Caco-2 (cell line): ENCODE data around the gene TMEM63C. TPM values are rescaled to one million over a fixed set of nuclear protein-coding genes. Genes with fewer than 3 reads are reported as not detected.

Source experiments
- BruUV-seq: library from RNA; stranded (reverse); fragments of 400-500 nt; replicated peaks from 2 replicates; lab custom pipeline; 2021; lab: Mats Ljungman, UMichigan
- CTCF ChIA-PET: fragments of 300-600 bp; sonication (Branson Sonifier 250); formaldehyde crosslinking; loops from one replicate; lab custom pipeline; 2022; ENCODE audit warnings: antibody characterized with exemption; lab: Charles Lee
- POLR2A ChIA-PET: fragments of 300-600 bp; sonication (Branson Sonifier 250); formaldehyde crosslinking; loops from one replicate; lab custom pipeline; 2022; ENCODE audit warnings: antibody characterized with exemption; lab: Charles Lee
- DNase-seq, 2 experiments: peaks; one replicate each; pipeline versions ENCODE4 v3.0.0 to v3.0.0-alpha.2; 2020 to 2022
- H3K27me3 ChIP-seq: replicated peaks from 2 replicates; pipeline ENCODE4 v1.6.0; 2011; ENCODE audit warnings: low read length; ENCODE audit not compliant: control insufficient read depth, insufficient read depth
- H3K36me3 ChIP-seq: 2 replicates; pipeline ENCODE4 v1.5.1; 2011; ENCODE audit warnings: low read length; ENCODE audit not compliant: control insufficient read depth, insufficient read depth
- H3K4me1 ChIP-seq: fragments of 250-450 bp; sonication (Bioruptor Pico); 2 replicates; pipeline ENCODE4 v1.5.1; 2020; ENCODE audit warnings: mild to moderate bottlenecking
- H3K4me3 ChIP-seq: 2 replicates; pipeline ENCODE4 v1.5.1; 2011; ENCODE audit warnings: low read depth, mild to moderate bottlenecking, control low read depth, low read length
- H3K9me3 ChIP-seq: fragments of 250-450 bp; sonication (Bioruptor Pico); 2 replicates; pipeline ENCODE4 v1.5.1; 2020; ENCODE audit warnings: mild to moderate bottlenecking, moderate library complexity
- H3K27ac Mint-ChIP-seq: one replicate; pipeline ENCODE4 v1.8.0; 2022; ENCODE audit warnings: mixed read lengths; ENCODE audit not compliant: unreplicated experiment
- H3K27me3 Mint-ChIP-seq: one replicate; pipeline ENCODE4 v1.8.0; 2022; ENCODE audit warnings: mixed read lengths; ENCODE audit not compliant: insufficient read depth, unreplicated experiment
- H3K36me3 Mint-ChIP-seq: one replicate; pipeline ENCODE4 v1.8.0; 2022; ENCODE audit warnings: mild to moderate bottlenecking, mixed read lengths; ENCODE audit not compliant: insufficient read depth, unreplicated experiment
- H3K4me1 Mint-ChIP-seq: one replicate; pipeline ENCODE4 v1.8.0; 2022; ENCODE audit warnings: low read depth, mixed read lengths; ENCODE audit not compliant: unreplicated experiment
- H3K4me3 Mint-ChIP-seq: one replicate; pipeline ENCODE4 v1.8.0; 2022; ENCODE audit warnings: mild to moderate bottlenecking, moderate library complexity, mixed read lengths; ENCODE audit not compliant: unreplicated experiment
- H3K9me3 Mint-ChIP-seq: one replicate; pipeline ENCODE4 v1.8.0; 2022; ENCODE audit warnings: mixed read lengths; ENCODE audit not compliant: unreplicated experiment
- CTCF ChIP-seq, 2 experiments: fragments of 200-600 bp in 1 of 2; IDR thresholded peaks; 1 replicate in 1 of 2; 2 replicates in 1 of 2; pipeline versions ENCODE4 v1.5.1 to v1.8.0; 2011 to 2022; ENCODE audit warnings: antibody characterized with exemption in 1 of 2, control low read depth in 1 of 2, inconsistent platforms in 1 of 2, low read depth in 1 of 2, low read length in 1 of 2, mild to moderate bottlenecking in 1 of 2, moderate library complexity in 1 of 2; ENCODE audit not compliant: insufficient read depth in 1 of 2, severe bottlenecking in 1 of 2, unreplicated experiment in 1 of 2
- intact Hi-C: fragments of 100-400 bp; cut with micrococcal nuclease; formaldehyde crosslinking; loops from one replicate; pipeline ENCODE4 v1.10.0; 2022; ENCODE audit not compliant: unreplicated experiment
- total RNA-seq: library from RNA; stranded (reverse); gene quantifications from 2 replicates; pipeline ENCODE4 v1.2.3, GENCODE V29; 2022

The TMEM63C gene
- total RNA-seq, 1 experiment from 2014 or later, result 1.3 TPM

GRCh38 chr14:77272261-77272660, 90.7 kb downstream of the TMEM63C start:
- BruUV-seq, result no TSS peak
- ChIA-PET POLR2A (no interaction called here), CTCF (no interaction called here)
- H3K36me3 Mint-ChIP-seq, result no peaks in the 10 kb centered on the region
- H3K4me3 Mint-ChIP-seq, result no peak overlapping the region
- Histone ChIP-seq H3K36me3 (no peaks in the 10 kb centered on the region), H3K27me3 (no peaks in the 10 kb centered on the region), H3K4me3 (no peak overlapping the region), H3K9me3 (no peaks in the 10 kb centered on the region), H3K4me1 (no peaks in the 10 kb centered on the region)
- no peaks in the 10 kb centered on the region for H3K27me3 Mint-ChIP-seq
- H3K4me1 Mint-ChIP-seq, result no peaks in the 10 kb centered on the region
- no peak overlapping the region for H3K27ac Mint-ChIP-seq
- intact Hi-C loops, result no loop called here
- DNase-seq, result no peak
- TF ChIP-seq CTCF (IDR thresholded peaks at IDR 0.05; ENCODE audit: insufficient read depth in 1 of 2, low read depth in 1 of 2, low read length in 1 of 2, severe bottlenecking in 1 of 2, unreplicated experiment in 1 of 2), result no peak
- peaks cover 9% of the 10 kb centered on the region for H3K9me3 Mint-ChIP-seq

- no peak for DNase-seq
- no TSS peak for BruUV-seq
Measured at GRCh38 chr14:77273796-77274195, 92.2 kb downstream of the TMEM63C start.

GRCh38 chr14:77275041-77275580, 93.5 kb downstream of the TMEM63C start:
- H3K36me3 Mint-ChIP-seq, result no peaks in the 10 kb centered on the region
- H3K27me3 ChIP-seq, result no peaks in the 10 kb centered on the region
- no peak overlapping the region for H3K4me3 ChIP-seq
- no peaks in the 10 kb centered on the region for H3K9me3 Mint-ChIP-seq
- H3K9me3 ChIP-seq, result no peaks in the 10 kb centered on the region
- no peak overlapping the region for H3K27ac Mint-ChIP-seq
- ChIA-PET CTCF (no interaction called here), POLR2A (interaction anchor here (0.6 kb wide), 1 partner anchor 266 kb away, joined by 3 read pairs; no protein-coding TSS in a partner anchor)
- no peaks in the 10 kb centered on the region for H3K36me3 ChIP-seq
- no peaks in the 10 kb centered on the region for H3K4me1 Mint-ChIP-seq
- TF ChIP-seq CTCF (IDR thresholded peaks at IDR 0.05; ENCODE audit: insufficient read depth in 1 of 2, low read depth in 1 of 2, low read length in 1 of 2, severe bottlenecking in 1 of 2, unreplicated experiment in 1 of 2), result no peak
- no TSS peak for BruUV-seq
- H3K4me3 Mint-ChIP-seq, result no peak overlapping the region
- intact Hi-C loops, result no loop called here
- H3K27me3 Mint-ChIP-seq, result no peaks in the 10 kb centered on the region
- DNase-seq, result no peak
- H3K4me1 ChIP-seq, result no peaks in the 10 kb centered on the region

More at GRCh38 chr14:77273796-77274195, 92.2 kb downstream of the TMEM63C start:
- no peaks in the 10 kb centered on the region for H3K27me3 ChIP-seq
- Mint-ChIP-seq H3K36me3 (no peaks in the 10 kb centered on the region), H3K9me3 (no peaks in the 10 kb centered on the region), H3K27me3 (no peaks in the 10 kb centered on the region), H3K27ac (no peak overlapping the region), H3K4me1 (no peaks in the 10 kb centered on the region), H3K4me3 (no peak overlapping the region)
- CTCF ChIA-PET, result no interaction called here
- no peak for TF ChIP-seq CTCF (IDR thresholded peaks at IDR 0.05; ENCODE audit: insufficient read depth in 1 of 2, low read depth in 1 of 2, low read length in 1 of 2, severe bottlenecking in 1 of 2, unreplicated experiment in 1 of 2)
- H3K4me3 ChIP-seq, result no peak overlapping the region
- no peaks in the 10 kb centered on the region for H3K9me3 ChIP-seq
- H3K36me3 ChIP-seq, result no peaks in the 10 kb centered on the region
- intact Hi-C loops, result no loop called here
- POLR2A ChIA-PET, result no interaction called here
- no peaks in the 10 kb centered on the region for H3K4me1 ChIP-seq
